H9 (cell line): ENCODE results near the gene PLXNB2. TPM values are rescaled to one million over a fixed set of nuclear protein-coding genes. Genes with fewer than 3 reads are reported as not detected.

Source experiments
- DNase-seq: peaks from one replicate; pipeline ENCODE4 v3.0.0-alpha.2; 2017
- H2AFZ ChIP-seq: one replicate; pipeline ENCODE4 v1.6.1; 2013; ENCODE audit warnings: mild to moderate bottlenecking, low read length, control low read depth, moderate library complexity
- H2AK5ac ChIP-seq: 2 replicates; pipeline ENCODE4 v1.6.1; 2013; ENCODE audit warnings: low read length, control low read depth, mixed read lengths; ENCODE audit not compliant: insufficient read length
- H2BK120ac ChIP-seq: one replicate; pipeline ENCODE4 v1.6.1; 2013; ENCODE audit warnings: low read depth, mild to moderate bottlenecking, low read length, control low read depth, inconsistent platforms; ENCODE audit not compliant: poor library complexity, severe bottlenecking
- H2BK12ac ChIP-seq: 2 replicates; pipeline ENCODE4 v1.6.1; 2013; ENCODE audit warnings: low read length, control low read depth, mixed read lengths, low read depth; ENCODE audit not compliant: insufficient read length
- H2BK15ac ChIP-seq: 2 replicates; pipeline ENCODE4 v1.6.1; 2013; ENCODE audit warnings: low read depth, low read length, control low read depth
- H2BK20ac ChIP-seq: one replicate; pipeline ENCODE4 v1.6.1; 2013; ENCODE audit warnings: low read depth, mild to moderate bottlenecking, low read length, control low read depth, inconsistent platforms; ENCODE audit not compliant: poor library complexity, severe bottlenecking
- H2BK5ac ChIP-seq: 2 replicates; pipeline ENCODE4 v1.6.1; 2013; ENCODE audit warnings: low read length, control low read depth, mixed read lengths; ENCODE audit not compliant: insufficient read length
- H3K14ac ChIP-seq: 2 replicates; pipeline ENCODE4 v1.6.1; 2013; ENCODE audit warnings: low read length, control low read depth; ENCODE audit not compliant: insufficient read depth
- H3K18ac ChIP-seq: 2 replicates; pipeline ENCODE4 v1.6.1; 2013; ENCODE audit warnings: low read depth, mild to moderate bottlenecking, mixed read lengths, low read length, control low read depth; ENCODE audit not compliant: insufficient read length
- H3K23ac ChIP-seq: 2 replicates; pipeline ENCODE4 v1.6.1; 2013; ENCODE audit warnings: low read length, control low read depth, mixed read lengths, low read depth; ENCODE audit not compliant: insufficient read length
- H3K23me2 ChIP-seq: 2 replicates; pipeline ENCODE4 v1.6.1; 2013; ENCODE audit warnings: low read depth, mild to moderate bottlenecking, mixed read lengths, low read length, control low read depth; ENCODE audit not compliant: insufficient read length, poor library complexity, severe bottlenecking
- H3K27ac ChIP-seq: 2 replicates; pipeline ENCODE4 v1.5.1; 2013; ENCODE audit warnings: low read length, control low read depth, mixed read lengths, low read depth; ENCODE audit not compliant: insufficient read length
- H3K27me3 ChIP-seq: 2 replicates; pipeline ENCODE4 v1.6.1; 2013; ENCODE audit warnings: low read length, control low read depth, inconsistent platforms; ENCODE audit not compliant: insufficient read depth
- H3K4ac ChIP-seq: 2 replicates; pipeline ENCODE4 v1.6.1; 2013; ENCODE audit warnings: low read depth, mild to moderate bottlenecking, control low read depth, inconsistent platforms, low read length, moderate library complexity
- H3K4me1 ChIP-seq: 2 replicates; pipeline ENCODE4 v1.6.1; 2013; ENCODE audit warnings: low read length, control low read depth, inconsistent platforms; ENCODE audit not compliant: insufficient read depth
- H3K4me2 ChIP-seq: 2 replicates; pipeline ENCODE4 v1.6.1; 2013; ENCODE audit warnings: low read length, control low read depth, mixed read lengths; ENCODE audit not compliant: insufficient read length, insufficient read depth
- H3K56ac ChIP-seq: 2 replicates; pipeline ENCODE4 v1.6.1; 2013; ENCODE audit warnings: low read depth, mild to moderate bottlenecking, mixed read lengths, low read length, control low read depth; ENCODE audit not compliant: insufficient read length
- H3K79me1 ChIP-seq: 2 replicates; pipeline ENCODE4 v1.6.1; 2013; ENCODE audit warnings: low read depth, mild to moderate bottlenecking, moderate library complexity, low read length, control low read depth, inconsistent platforms; ENCODE audit not compliant: insufficient read depth, poor library complexity, severe bottlenecking
- H3K79me2 ChIP-seq: 2 replicates; pipeline ENCODE4 v1.6.1; 2013; ENCODE audit warnings: low read length, control low read depth, inconsistent platforms; ENCODE audit not compliant: insufficient read depth
- H3K9ac ChIP-seq: 2 replicates; pipeline ENCODE4 v1.6.1; 2013; ENCODE audit warnings: low read length, control low read depth, mixed read lengths; ENCODE audit not compliant: insufficient read length; ENCODE audit errors: extremely low read depth
- H3K9me3 ChIP-seq: one replicate; pipeline ENCODE4 v1.6.1; 2013; ENCODE audit warnings: low read depth, low read length, inconsistent platforms; ENCODE audit not compliant: control insufficient read depth
- H3T11ph ChIP-seq: one replicate; pipeline ENCODE4 v1.6.1; 2013; ENCODE audit warnings: mild to moderate bottlenecking, low read length, control low read depth, inconsistent platforms
- H4K20me1 ChIP-seq: one replicate; pipeline ENCODE4 v1.6.1; 2013; ENCODE audit not compliant: control insufficient read depth, insufficient read length, insufficient read depth
- H4K5ac ChIP-seq: 2 replicates; pipeline ENCODE4 v1.6.1; 2013; ENCODE audit warnings: low read depth, mild to moderate bottlenecking, mixed read lengths, low read length, control low read depth; ENCODE audit not compliant: insufficient read length
- H4K8ac ChIP-seq: replicated peaks from 2 replicates; pipeline ENCODE4 v1.6.1; 2013; ENCODE audit warnings: low read length, control low read depth, mixed read lengths, low read depth; ENCODE audit not compliant: insufficient read length
- H4K91ac ChIP-seq: 2 replicates; pipeline ENCODE4 v1.6.1; 2013; ENCODE audit warnings: low read depth, mild to moderate bottlenecking, moderate library complexity, mixed read lengths, low read length, control low read depth; ENCODE audit not compliant: insufficient read length
- H3K27ac Mint-ChIP-seq, 3 experiments: 2 replicates in 2 of 3; 3 replicates in 1 of 3; pipeline ENCODE4 v1.8.0; 2020 to 2021; ENCODE audit warnings: mixed read lengths in 3 of 3, mild to moderate bottlenecking in 1 of 3, moderate library complexity in 1 of 3
- H3K27me3 Mint-ChIP-seq: 2 replicates; pipeline ENCODE4 v1.8.0; 2021; ENCODE audit warnings: low read depth, mild to moderate bottlenecking, moderate library complexity, mixed read lengths
- H3K36me3 Mint-ChIP-seq, 3 experiments: 2 replicates in 2 of 3; 3 replicates in 1 of 3; pipeline ENCODE4 v1.8.0; 2020 to 2021; ENCODE audit warnings: low read depth in 3 of 3, mixed read lengths in 3 of 3; ENCODE audit not compliant: insufficient read depth in 1 of 3
- H3K4me1 Mint-ChIP-seq, 2 experiments: 2 replicates each; pipeline ENCODE4 v1.8.0; 2020; ENCODE audit warnings: mixed read lengths in 2 of 2
- H3K4me3 Mint-ChIP-seq, 2 experiments: 2 replicates in 1 of 2; 3 replicates in 1 of 2; pipeline ENCODE4 v1.8.0; 2020 to 2021; ENCODE audit warnings: mild to moderate bottlenecking in 2 of 2, mixed read lengths in 2 of 2, moderate library complexity in 1 of 2
- H3K9me3 Mint-ChIP-seq, 2 experiments: 2 replicates in 1 of 2; 3 replicates in 1 of 2; pipeline ENCODE4 v1.8.0; 2020; ENCODE audit warnings: mild to moderate bottlenecking in 2 of 2, mixed read lengths in 2 of 2, moderate library complexity in 1 of 2
- CTCF ChIP-seq: fragments of 200-600 bp; sonication (generic); conservative IDR thresholded peaks from 3 replicates; pipeline ENCODE4 v1.8.0; 2021; ENCODE audit warnings: antibody characterized with exemption, mild to moderate bottlenecking
- WGBS: extraction: QIAGEN DNeasy Blood & Tissue Kit; methylation state at CpG from one replicate; pipeline ENCODE4 v1.1.7; 2013; ENCODE audit warnings: missing lambda C conversion rate, low lambda C conversion rate, mixed read lengths; ENCODE audit not compliant: insufficient read length; ENCODE audit errors: extremely low coverage; 5-methylcytosine and 5-hydroxymethylcytosine counted together
- total RNA-seq: library from RNA; stranded (reverse); gene quantifications from 2 replicates; pipeline ENCODE4 v1.2.1, GENCODE V29; 2021

PLXNB2 gene
- total RNA-seq, 1 experiment from 2014 or later: 87.6 TPM

- Histone ChIP-seq H3K23ac (no peak overlapping the region), H3K79me1 (no peaks in the 10 kb centered on the region), H3K4me2 (no peak overlapping the region), H3T11ph (no peak overlapping the region), H2BK12ac (no peak overlapping the region), H3K56ac (no peak overlapping the region), H3K79me2 (no peaks in the 10 kb centered on the region; the same call in 1 of the 2 replicates), H3K23me2 (no peaks in the 10 kb centered on the region), H4K91ac (no peak overlapping the region), H3K18ac (no peak overlapping the region), H4K20me1 (peaks cover 6% of the 10 kb centered on the region), H3K9me3 (no peaks in the 10 kb centered on the region), H3K9ac (no peak overlapping the region), H3K14ac (no peak overlapping the region), H2AFZ (no peak overlapping the region), H2BK5ac (no peak overlapping the region), H2BK120ac (no peak overlapping the region), H2BK15ac (no peak overlapping the region), H2AK5ac (no peak overlapping the region), H3K4me1 (no peaks in the 10 kb centered on the region), H3K4ac (no peak overlapping the region), H4K5ac (no peak overlapping the region), H3K27me3 (no peaks in the 10 kb centered on the region), H3K27ac (no peak overlapping the region), H2BK20ac (no peak overlapping the region), H4K8ac (no peak overlapping the region)
- no peaks in the 10 kb centered on the region for H3K27me3 Mint-ChIP-seq
- H3K36me3 Mint-ChIP-seq: peaks cover 17 to 41% (median 26%) of the 10 kb centered on the region in 3 experiments; a peak in 6 of 7 replicates
- peaks cover 8 to 10% of the 10 kb centered on the region in 2 experiments; a peak in 4 of 5 replicates for H3K9me3 Mint-ChIP-seq
- TF ChIP-seq CTCF: no peak
- H3K4me1 Mint-ChIP-seq: peaks cover 6 to 8% of the 10 kb centered on the region in 2 experiments
- H3K27ac Mint-ChIP-seq: no peak overlapping the region
- WGBS: no CpG with 5 or more reads among the region's 18 CpGs
- DNase-seq: no peak
- no peak overlapping the region for H3K4me3 Mint-ChIP-seq
Observed at GRCh38 chr22:50233223-50233622, 74.2 kb downstream of the PLXNB2 start.
